ENCODE results near the gene AK3. TPM values are rescaled to one million over a fixed set of nuclear protein-coding genes. Genes with fewer than 3 reads are reported as not detected.

Gene AK3
- polyA plus RNA-seq, 3 donors: 3.7 to 14.5 (median 13.8) TPM

GRCh38 chr9:4718911-4719310, 22.1 kb downstream of the AK3 start:
- H2AFZ ChIP-seq (ENCODE audit: insufficient read depth, low read depth, low read length, poor library complexity, severe bottlenecking): no peak overlapping the region
- no peaks in the 10 kb centered on the region for H3K4me1 ChIP-seq (ENCODE audit: control insufficient read depth in 1 of 2, insufficient read depth in 2 of 2, low read length in 2 of 2)
- no peak overlapping the region for H3K27ac ChIP-seq (ENCODE audit: low read depth in 1 of 2, low read length in 2 of 2)
- peaks cover 0 to 1% (median 0%) of the 10 kb centered on the region in 7 donors for H3K9me3 Mint-ChIP-seq
- peak overlapping the region in 1 of 7 donors; percentile 28 for H3K27ac Mint-ChIP-seq
- H3K79me2 ChIP-seq (ENCODE audit: insufficient read depth, low read length): no peaks in the 10 kb centered on the region
- H3K36me3 ChIP-seq (replicated peaks in 1 of 2; ENCODE audit: control insufficient read depth in 1 of 2, insufficient read depth in 2 of 2, low read length in 2 of 2): peaks cover 26 to 42% of the 10 kb centered on the region in 2 donors
- no peaks in the 10 kb centered on the region for H3K4me1 Mint-ChIP-seq
- H3K9me3 ChIP-seq (replicated peaks in 1 of 2; ENCODE audit: control insufficient read depth in 1 of 2, insufficient read depth in 1 of 2, low read length in 2 of 2): no peaks in the 10 kb centered on the region
- no peak overlapping the region for H3K4me3 Mint-ChIP-seq
- WGBS (ENCODE audit: insufficient coverage): 91% methylated on average over 6 of the region's 6 CpGs
- peaks cover 0 to 1% (median 0%) of the 10 kb centered on the region in 3 donors for H3K27me3 Mint-ChIP-seq (ENCODE audit: low read depth in 3 of 3)
- H4K20me1 ChIP-seq (ENCODE audit: insufficient read depth, low read length): no peaks in the 10 kb centered on the region
- H3K9ac ChIP-seq (ENCODE audit: insufficient read depth, low read length, poor library complexity, severe bottlenecking): no peak overlapping the region
- H3K4me3 ChIP-seq (replicated peaks in 1 of 3; ENCODE audit: low read depth in 2 of 3, low read length in 3 of 3): no peak overlapping the region
- TF ChIP-seq CTCF (IDR thresholded peaks at IDR 0.05): no peak
- peaks cover 38 to 64% of the 10 kb centered on the region in 2 donors for H3K36me3 Mint-ChIP-seq
- DNase-seq: no peak
- intact Hi-C loops (cut with micrococcal nuclease): no loop called here
- no peak overlapping the region for H3K4me2 ChIP-seq (replicated peaks; ENCODE audit: extremely low read depth, low read length, poor library complexity, severe bottlenecking)
- H3K27me3 ChIP-seq (ENCODE audit: control insufficient read depth in 2 of 2, insufficient read depth in 2 of 2, low read length in 2 of 2): no peaks in the 10 kb centered on the region

GRCh38 chr9:4717815-4718214, 23.2 kb downstream of the AK3 start:
- no peak overlapping the region for H3K4me3 Mint-ChIP-seq
- Histone ChIP-seq H3K4me2 (replicated peaks; ENCODE audit: extremely low read depth, low read length, poor library complexity, severe bottlenecking) (no peak overlapping the region), H2AFZ (ENCODE audit: insufficient read depth, low read depth, low read length, poor library complexity, severe bottlenecking) (no peak overlapping the region), H3K27me3 (ENCODE audit: control insufficient read depth in 2 of 2, insufficient read depth in 2 of 2, low read length in 2 of 2) (no peaks in the 10 kb centered on the region), H4K20me1 (ENCODE audit: insufficient read depth, low read length) (no peaks in the 10 kb centered on the region), H3K4me1 (ENCODE audit: control insufficient read depth in 1 of 2, insufficient read depth in 2 of 2, low read length in 2 of 2) (no peaks in the 10 kb centered on the region), H3K4me3 (replicated peaks in 1 of 3; ENCODE audit: low read depth in 2 of 3, low read length in 3 of 3) (no peak overlapping the region), H3K27ac (ENCODE audit: low read depth in 1 of 2, low read length in 2 of 2) (no peak overlapping the region), H3K9me3 (replicated peaks in 1 of 2; ENCODE audit: control insufficient read depth in 1 of 2, insufficient read depth in 1 of 2, low read length in 2 of 2) (no peaks in the 10 kb centered on the region), H3K36me3 (replicated peaks in 1 of 2; ENCODE audit: control insufficient read depth in 1 of 2, insufficient read depth in 2 of 2, low read length in 2 of 2) (peaks cover 27 to 49% of the 10 kb centered on the region in 2 donors), H3K9ac (ENCODE audit: insufficient read depth, low read length, poor library complexity, severe bottlenecking) (no peak overlapping the region), H3K79me2 (ENCODE audit: insufficient read depth, low read length) (no peaks in the 10 kb centered on the region)
- H3K4me1 Mint-ChIP-seq: no peaks in the 10 kb centered on the region
- 100% methylated on average over 1 of the region's 4 CpGs for WGBS (ENCODE audit: insufficient coverage)
- H3K27ac Mint-ChIP-seq: no peak overlapping the region
- no peak for DNase-seq
- peaks cover 0 to 1% (median 0%) of the 10 kb centered on the region in 3 donors for H3K27me3 Mint-ChIP-seq (ENCODE audit: low read depth in 3 of 3)
- intact Hi-C loops (cut with micrococcal nuclease): no loop called here
- peaks cover 44 to 69% of the 10 kb centered on the region in 2 donors for H3K36me3 Mint-ChIP-seq
- H3K9me3 Mint-ChIP-seq: peaks cover 0 to 1% (median 0%) of the 10 kb centered on the region in 7 donors
- TF ChIP-seq CTCF (IDR thresholded peaks at IDR 0.05): no peak
